Upper lobe of right lung (tissue), 1 donor: Measurements from ENCODE around the gene PTGES2. TPM values are rescaled to one million over a fixed set of nuclear protein-coding genes. Genes with fewer than 3 reads are reported as not detected.

Experiments used
- ATAC-seq: fragments of 200-7000 bp; cut with Tn5 transposase; one replicate; pipeline ENCODE4 v1.9.1; 2020; ENCODE audit warnings: mild to moderate bottlenecking, moderate library complexity
- DNase-seq: peaks from one replicate; pipeline ENCODE4 v3.0.0-alpha.2; 2020
- H3K27ac ChIP-seq: fragments of 200-600 bp; one replicate; pipeline ENCODE4 v1.8.0; 2022
- H3K27me3 ChIP-seq: fragments of 200-600 bp; one replicate; pipeline ENCODE4 v1.8.0; 2022; ENCODE audit warnings: mild to moderate bottlenecking
- H3K36me3 ChIP-seq: fragments of 200-600 bp; one replicate; pipeline ENCODE4 v1.8.0; 2022
- H3K4me1 ChIP-seq: fragments of 200-600 bp; one replicate; pipeline ENCODE4 v1.8.0; 2022
- H3K4me3 ChIP-seq: fragments of 200-600 bp; one replicate; pipeline ENCODE4 v1.8.0; 2022; ENCODE audit warnings: mild to moderate bottlenecking
- H3K9me3 ChIP-seq: fragments of 200-600 bp; one replicate; pipeline ENCODE4 v1.8.0; 2022
- intact Hi-C: fragments of 100-400 bp; cut with DNase I; formaldehyde crosslinking; loops from one replicate; pipeline ENCODE4 v1.11.0; 2022
- total RNA-seq: library from RNA; stranded (reverse); fragmentation: NEBNext Ultra II Directional; extraction: Animal tissue kit (Norgen Biotek cat#: 25700); gene quantifications from one replicate; pipeline ENCODE4 v1.2.1, GENCODE V29; 2021
- TF ChIP-seq, protein P1 (sequence below): fragments of 200-600 bp; IDR thresholded peaks from one replicate; pipeline ENCODE4 v1.8.0; 2022; ENCODE audit warnings: antibody characterized with exemption
- donor health status: DM: no; HTN: yes; CAD: no; lungs with severe emphysema.

PTGES2 gene
- total RNA-seq, 1 donor from 2014 or later, result 35.1 TPM

DNA sequence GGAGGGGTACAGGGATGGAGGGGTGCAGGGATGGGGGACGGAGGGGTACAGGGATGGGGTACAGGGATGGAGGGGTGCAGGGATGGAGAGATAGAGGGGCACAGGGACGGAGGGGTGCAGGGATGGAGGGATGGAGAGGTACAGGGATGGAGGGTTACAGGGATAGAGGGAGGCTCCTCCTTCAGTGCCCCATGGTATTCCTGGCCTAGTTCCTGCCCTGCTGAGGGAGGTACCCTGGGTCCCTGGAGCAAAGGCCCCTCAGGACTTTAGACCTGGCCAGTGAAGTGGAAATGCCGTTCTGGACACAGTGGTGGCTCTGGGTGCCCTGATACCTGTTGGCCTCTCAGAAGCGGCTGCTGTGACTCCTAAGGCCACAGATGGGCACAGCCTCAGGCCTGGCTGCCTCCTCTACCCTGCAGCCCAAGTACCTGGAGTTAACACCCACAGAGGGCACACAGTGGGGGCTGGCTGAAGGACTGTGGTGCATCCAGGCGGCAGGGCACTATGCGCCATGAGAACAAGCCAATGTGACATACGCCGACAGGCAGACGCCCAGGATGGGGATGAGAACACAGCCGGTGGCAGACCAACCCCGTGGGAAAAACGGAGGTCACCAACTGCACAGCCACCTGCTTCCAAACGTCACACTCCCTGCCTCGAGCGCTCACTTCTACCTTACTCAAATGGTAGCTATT lies 8.4 kb downstream of the PTGES2 start:
- TF ChIP-seq, protein P1, sequence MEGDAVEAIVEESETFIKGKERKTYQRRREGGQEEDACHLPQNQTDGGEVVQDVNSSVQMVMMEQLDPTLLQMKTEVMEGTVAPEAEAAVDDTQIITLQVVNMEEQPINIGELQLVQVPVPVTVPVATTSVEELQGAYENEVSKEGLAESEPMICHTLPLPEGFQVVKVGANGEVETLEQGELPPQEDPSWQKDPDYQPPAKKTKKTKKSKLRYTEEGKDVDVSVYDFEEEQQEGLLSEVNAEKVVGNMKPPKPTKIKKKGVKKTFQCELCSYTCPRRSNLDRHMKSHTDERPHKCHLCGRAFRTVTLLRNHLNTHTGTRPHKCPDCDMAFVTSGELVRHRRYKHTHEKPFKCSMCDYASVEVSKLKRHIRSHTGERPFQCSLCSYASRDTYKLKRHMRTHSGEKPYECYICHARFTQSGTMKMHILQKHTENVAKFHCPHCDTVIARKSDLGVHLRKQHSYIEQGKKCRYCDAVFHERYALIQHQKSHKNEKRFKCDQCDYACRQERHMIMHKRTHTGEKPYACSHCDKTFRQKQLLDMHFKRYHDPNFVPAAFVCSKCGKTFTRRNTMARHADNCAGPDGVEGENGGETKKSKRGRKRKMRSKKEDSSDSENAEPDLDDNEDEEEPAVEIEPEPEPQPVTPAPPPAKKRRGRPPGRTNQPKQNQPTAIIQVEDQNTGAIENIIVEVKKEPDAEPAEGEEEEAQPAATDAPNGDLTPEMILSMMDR, result no peak
- no peak for DNase-seq
- intact Hi-C loops, result loop anchor here (10.0 kb wide), 1 partner anchor 174 kb away; no protein-coding TSS in a partner anchor

DNA sequence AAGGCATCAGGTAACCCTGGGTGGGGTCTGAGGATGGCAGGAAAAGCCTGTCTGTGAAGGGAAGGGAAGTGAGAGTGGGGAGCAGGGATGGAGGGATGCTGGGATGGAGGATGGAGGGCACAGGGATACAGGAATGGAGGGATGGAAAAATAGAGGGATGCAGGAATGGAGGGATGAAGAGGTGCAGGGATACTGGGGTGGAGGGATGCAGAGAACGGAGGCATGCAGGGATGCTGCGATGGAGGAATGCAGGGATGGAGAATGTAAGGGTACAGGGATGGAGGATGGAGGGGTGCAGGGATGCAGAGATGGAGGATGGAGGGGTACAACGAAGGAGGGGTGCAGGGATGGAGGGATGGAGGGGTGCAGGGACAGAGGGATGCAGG lies 9.1 kb downstream of the PTGES2 start:
- peaks cover 11% of the 10 kb centered on the region for H3K4me1 ChIP-seq
- intact Hi-C loops, result loop anchor here (10.0 kb wide), 1 partner anchor 174 kb away; no protein-coding TSS in a partner anchor
- no peaks in the 10 kb centered on the region for H3K9me3 ChIP-seq
- H3K4me3 ChIP-seq, result no peak overlapping the region
- peaks cover 28% of the 10 kb centered on the region for H3K36me3 ChIP-seq
- DNase-seq (no peak), ATAC-seq (no peak)
- no peaks in the 10 kb centered on the region for H3K27me3 ChIP-seq
- TF ChIP-seq, protein P1, result no peak
- no peak overlapping the region for H3K27ac ChIP-seq

More for the DNA sequence above, 8.4 kb downstream of the PTGES2 start:
- Histone ChIP-seq H3K36me3 (peaks cover 34% of the 10 kb centered on the region), H3K9me3 (no peaks in the 10 kb centered on the region), H3K27me3 (no peaks in the 10 kb centered on the region), H3K4me1 (peaks cover 11% of the 10 kb centered on the region), H3K27ac (no peak overlapping the region), H3K4me3 (no peak overlapping the region)
- ATAC-seq, result no peak

DNA sequence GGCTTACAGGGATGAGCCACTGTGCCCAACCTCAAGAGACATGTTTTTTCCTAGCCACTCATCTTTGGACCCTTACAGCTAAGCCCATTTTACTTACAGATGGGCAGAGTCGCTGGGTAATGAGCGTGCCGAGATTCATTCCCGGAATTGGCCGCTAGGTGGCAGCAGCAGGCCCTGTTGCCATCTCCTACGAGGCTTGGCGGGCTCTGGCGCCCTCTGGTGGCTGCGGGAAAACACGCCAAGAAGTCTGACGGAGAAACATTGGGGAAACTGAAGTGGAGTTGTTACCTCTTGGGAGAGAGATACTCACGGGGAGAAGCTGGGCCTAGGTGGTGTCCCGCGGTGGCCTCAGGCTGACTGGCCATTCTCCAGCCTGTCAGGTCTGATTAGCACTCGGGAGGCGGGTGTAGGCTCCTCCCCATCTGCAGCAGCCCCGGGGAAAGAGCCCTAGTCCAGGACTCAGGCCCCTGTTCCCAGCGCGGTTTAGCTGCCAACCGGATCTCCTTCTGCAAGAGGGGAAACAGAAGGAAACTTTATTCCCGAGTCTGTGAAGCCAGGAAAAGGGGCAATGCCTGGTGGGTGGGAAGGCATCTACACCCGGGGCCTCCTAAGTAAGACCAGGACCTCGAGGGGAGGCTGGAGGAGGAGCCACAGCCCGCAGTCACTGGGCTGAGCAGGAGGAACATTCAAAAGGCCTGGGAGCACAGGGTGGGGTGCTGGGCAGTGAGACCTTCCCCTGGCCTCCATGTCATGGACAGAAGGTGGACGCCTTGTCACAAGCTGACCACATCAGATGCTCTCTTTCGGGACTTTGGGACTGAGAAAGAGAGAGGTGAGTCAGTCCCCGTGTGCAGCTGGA lies 9.7 kb downstream of the PTGES2 start:
- intact Hi-C loops, result loop anchor here (10.0 kb wide), 1 partner anchor 173 kb away; no protein-coding TSS in a partner anchor
- TF ChIP-seq, protein P1, result peak; percentile 100
- H3K36me3 ChIP-seq, result peaks cover 24% of the 10 kb centered on the region

DNA sequence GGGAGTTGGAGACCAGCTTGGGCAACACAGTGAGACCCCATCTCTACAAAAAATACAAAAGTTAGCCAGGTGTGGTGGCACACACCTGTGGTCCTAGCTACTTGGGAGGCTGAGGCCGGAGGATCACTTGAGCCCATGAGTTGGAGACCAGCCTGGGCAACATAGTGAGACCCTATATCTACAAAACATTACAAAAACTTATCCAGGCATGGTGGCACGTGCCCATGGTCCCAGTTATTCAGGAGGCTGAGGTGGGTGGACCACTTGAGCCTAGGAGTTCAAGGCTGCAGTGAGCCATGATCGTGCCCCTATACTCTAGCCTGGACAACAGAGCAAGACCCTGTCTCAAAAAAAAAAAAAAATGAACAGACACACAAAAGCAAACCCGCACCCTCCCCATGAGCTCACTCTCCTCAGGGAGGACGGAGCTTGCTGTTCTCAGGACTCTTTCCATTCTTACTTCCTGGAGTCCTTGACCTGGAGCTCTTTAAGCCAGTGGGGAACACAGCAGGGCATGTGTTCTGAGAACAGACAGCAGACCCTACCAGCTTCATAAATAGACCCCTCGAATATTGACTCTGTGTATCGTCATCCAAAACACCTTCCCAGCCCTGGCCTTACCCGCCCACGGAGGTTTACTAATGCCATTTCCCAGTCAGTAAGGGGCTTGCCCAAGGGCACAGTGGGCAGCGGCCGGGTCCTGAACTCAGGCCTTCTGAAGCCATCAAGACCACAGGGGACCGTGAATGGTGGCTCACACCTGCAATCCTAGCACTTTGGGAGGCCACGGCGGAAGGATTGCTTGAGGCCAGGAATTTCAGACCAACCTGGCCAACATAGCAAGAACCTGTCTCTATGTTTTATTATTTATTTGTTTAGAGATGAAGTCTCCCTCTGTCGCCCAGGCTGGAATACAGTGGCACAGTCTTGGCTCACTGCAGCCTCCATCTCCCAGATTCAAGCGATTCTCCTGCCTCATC lies 11.1 kb downstream of the PTGES2 start:
- Histone ChIP-seq H3K4me3 (no peak overlapping the region), H3K9me3 (no peaks in the 10 kb centered on the region), H3K36me3 (peaks cover 10% of the 10 kb centered on the region), H3K4me1 (peaks cover 11% of the 10 kb centered on the region), H3K27ac (no peak overlapping the region), H3K27me3 (no peaks in the 10 kb centered on the region)
- TF ChIP-seq, protein P1, result no peak
- ATAC-seq, result no peak
- intact Hi-C loops, result loop anchor here (10.0 kb wide), 1 partner anchor 172 kb away; no protein-coding TSS in a partner anchor
- DNase-seq, result peak; percentile 62

More for the DNA sequence above, 9.7 kb downstream of the PTGES2 start:
- ATAC-seq (peak; percentile 92), DNase-seq (peak; percentile 96)
- no peaks in the 10 kb centered on the region for H3K27me3 ChIP-seq
- no peak overlapping the region for H3K27ac ChIP-seq
- H3K4me1 ChIP-seq, result peaks cover 11% of the 10 kb centered on the region
- H3K9me3 ChIP-seq, result no peaks in the 10 kb centered on the region
- no peak overlapping the region for H3K4me3 ChIP-seq
